Peyer's patch (tissue), 4 donors: ENCODE results near the gene HGFAC.

Source experiments
- POLR2A ChIP-seq, 2 donors: fragments of 450-650 bp; IDR thresholded peaks; one replicate each; pipeline ENCODE4 v1.5.1; 2017; ENCODE audit warnings: antibody characterized with exemption in 2 of 2, mild to moderate bottlenecking in 2 of 2, moderate library complexity in 2 of 2
- TF ChIP-seq, protein P1 (sequence below), 6 experiments: fragments of 450-650 bp in 4 of 6; fragments of 200-600 bp in 2 of 6; sonication (generic) in 1 of 6; IDR thresholded peaks; one replicate each; pipeline ENCODE4 v1.5.1; 2017 to 2019; ENCODE audit warnings: antibody characterized with exemption in 6 of 6, mild to moderate bottlenecking in 3 of 6, moderate library complexity in 1 of 6

DNA sequence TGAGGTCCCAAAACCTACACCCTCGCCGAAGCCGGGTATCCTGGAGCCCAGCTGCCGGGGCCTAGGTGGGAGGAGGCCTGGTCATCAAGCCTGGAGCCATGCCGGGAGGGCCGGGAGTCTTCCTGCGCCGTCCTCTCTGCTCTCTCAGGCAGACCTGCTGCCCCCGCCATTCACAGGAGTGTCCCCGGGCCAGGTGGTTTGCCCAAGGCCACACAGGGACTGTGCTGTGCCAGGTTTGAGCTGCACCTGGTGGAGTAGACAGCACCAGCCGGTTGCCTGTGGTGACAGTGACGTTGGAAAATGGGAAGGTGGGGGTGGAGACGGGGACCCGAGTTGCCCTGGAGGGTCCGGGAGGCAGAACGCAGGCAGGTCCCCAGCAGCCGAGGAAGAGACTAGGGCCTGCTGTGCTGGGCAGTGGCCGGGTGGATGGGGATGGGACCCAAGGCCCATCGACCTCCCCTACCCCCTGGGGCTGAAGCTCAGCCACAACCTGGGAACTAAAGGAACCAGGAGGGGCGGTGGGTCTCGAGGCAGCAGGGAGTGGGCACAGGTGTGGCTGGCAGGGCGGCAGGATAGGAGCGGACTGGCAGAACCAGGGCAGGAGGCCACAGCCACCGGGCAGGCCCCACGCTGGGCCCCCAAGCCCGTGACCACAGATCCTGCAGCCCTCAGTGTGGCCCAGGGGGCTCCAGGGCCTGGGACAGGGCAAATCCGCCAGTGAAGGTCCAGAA lies 30.8 kb downstream of the HGFAC start:
- TF ChIP-seq, protein P1, sequence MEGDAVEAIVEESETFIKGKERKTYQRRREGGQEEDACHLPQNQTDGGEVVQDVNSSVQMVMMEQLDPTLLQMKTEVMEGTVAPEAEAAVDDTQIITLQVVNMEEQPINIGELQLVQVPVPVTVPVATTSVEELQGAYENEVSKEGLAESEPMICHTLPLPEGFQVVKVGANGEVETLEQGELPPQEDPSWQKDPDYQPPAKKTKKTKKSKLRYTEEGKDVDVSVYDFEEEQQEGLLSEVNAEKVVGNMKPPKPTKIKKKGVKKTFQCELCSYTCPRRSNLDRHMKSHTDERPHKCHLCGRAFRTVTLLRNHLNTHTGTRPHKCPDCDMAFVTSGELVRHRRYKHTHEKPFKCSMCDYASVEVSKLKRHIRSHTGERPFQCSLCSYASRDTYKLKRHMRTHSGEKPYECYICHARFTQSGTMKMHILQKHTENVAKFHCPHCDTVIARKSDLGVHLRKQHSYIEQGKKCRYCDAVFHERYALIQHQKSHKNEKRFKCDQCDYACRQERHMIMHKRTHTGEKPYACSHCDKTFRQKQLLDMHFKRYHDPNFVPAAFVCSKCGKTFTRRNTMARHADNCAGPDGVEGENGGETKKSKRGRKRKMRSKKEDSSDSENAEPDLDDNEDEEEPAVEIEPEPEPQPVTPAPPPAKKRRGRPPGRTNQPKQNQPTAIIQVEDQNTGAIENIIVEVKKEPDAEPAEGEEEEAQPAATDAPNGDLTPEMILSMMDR (IDR thresholded peaks at IDR 0.05): no peak
- no peak for TF ChIP-seq POLR2A (IDR thresholded peaks at IDR 0.05)
